Stimulated activated CD8-positive, alpha-beta memory T cell treated with anti-CD3 and anti-CD28 coated beads, Interleukin-12 subunit alpha, Interleukin-12 subunit beta, amount 100 ng/mL, for 4 hours (primary cell): Measurements from ENCODE around the gene PLBD2.

ENCODE experiments used
- DNase-seq: peaks from one replicate; pipeline ENCODE4 v3.0.0-alpha.2; 2020; ENCODE audit warnings: low read depth

The PLBD2 gene

GRCh38 chr12:113416091-113416754, 57.8 kb downstream of the PLBD2 start:
- DNase-seq, result no peak

DNA sequence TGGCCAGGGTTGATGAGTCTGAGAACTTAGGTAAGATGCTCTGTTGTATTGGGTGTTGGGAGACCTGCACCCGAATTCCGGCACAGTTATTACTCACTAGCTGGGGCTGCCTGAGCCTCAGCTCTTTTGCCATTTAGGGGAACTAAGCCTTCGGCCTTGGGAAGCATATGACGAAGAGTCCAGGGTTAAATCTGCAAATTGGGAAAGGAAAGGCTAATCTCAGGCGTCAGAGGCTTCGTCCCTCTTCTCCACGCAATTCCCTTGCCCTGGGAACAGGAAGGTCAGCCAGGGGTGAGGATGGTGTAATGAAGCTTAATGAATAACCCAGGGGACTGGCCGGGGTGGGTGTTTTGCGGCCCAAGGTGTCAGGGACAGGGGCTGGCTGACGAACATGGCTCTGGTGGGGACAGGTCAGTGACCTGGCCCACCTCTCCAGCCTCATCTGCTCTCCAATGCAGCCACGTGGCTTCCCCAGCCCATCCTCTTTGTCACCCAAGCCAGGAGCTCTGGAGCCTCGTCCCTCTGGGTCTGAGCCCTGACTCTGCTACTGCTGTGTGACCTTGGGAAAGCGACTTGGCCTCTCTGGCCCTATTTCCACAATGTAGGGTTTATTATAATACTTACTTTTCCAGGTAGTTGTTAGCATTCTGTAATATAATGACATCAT, 60.0 kb downstream of the PLBD2 start:
- no peak for DNase-seq

- no peak for DNase-seq
Observed at GRCh38 chr12:113420996-113421595, 62.7 kb downstream of the PLBD2 start.

GRCh38 chr12:113422030-113422885, 63.9 kb downstream of the PLBD2 start, which contains the start of gene SDSL:
Gene SDSL, plus strand, starts transcription at chr12:113422380. Its CDS starts 5,603 bp downstream, at chr12:113427983.
- DNase-seq, result no peak

DNA sequence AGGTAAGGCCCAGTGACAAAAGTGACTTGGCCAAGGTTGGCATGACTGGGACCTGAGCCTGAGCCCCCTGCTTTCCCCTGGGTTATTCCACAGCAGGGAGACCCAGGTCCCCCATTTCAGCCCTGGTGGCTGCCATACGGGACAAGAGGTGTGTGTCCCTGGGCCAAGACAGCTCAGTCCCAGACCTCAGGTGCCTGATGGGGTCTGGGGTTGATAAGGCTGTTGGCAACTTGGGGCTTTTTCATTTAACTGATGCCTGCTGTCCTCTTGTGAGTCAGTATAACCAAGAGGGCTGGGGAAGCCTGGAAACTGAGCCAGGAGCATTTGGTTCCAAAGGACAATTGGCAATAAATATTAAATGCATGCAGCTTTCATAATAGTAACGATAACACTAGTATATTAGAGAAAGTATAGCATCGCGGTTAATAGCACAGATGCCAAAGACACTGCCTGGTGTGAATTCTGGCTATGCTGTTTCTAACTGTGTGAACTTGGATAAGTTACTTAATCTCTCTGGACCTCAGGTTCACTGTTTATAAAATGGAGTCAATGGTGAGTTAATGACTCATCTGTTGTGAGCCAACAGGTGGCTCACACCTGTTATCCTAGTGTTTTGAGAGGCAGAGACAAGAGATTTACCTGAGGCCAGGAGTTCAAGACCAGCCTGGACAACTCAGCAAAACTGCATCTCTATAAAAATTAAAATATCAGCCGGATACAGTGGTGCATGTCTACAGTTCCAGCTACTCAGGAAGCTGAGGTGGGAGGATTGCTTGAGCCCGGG, 64.7 kb downstream of the PLBD2 start:
- DNase-seq, result no peak

DNA sequence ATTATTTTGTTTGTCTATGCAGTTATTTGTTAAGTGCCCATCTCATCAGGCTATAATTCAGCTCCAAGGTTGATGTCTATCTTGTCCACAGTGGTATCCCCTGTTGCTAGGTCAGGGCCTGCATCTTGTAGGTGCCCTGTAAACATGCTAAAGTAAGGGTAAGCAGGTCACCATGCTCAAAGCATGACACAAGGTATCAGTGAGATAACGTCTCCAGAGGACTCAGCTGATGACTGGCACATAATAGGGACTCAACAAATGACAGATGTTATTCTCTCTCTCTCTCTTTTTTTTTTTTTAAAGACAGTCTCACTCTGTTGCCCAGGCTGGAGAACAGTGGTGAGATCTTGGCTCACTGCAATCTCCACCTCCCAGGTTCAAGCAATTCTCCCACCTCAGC, 66.1 kb downstream of the PLBD2 start:
- no peak for DNase-seq

DNA sequence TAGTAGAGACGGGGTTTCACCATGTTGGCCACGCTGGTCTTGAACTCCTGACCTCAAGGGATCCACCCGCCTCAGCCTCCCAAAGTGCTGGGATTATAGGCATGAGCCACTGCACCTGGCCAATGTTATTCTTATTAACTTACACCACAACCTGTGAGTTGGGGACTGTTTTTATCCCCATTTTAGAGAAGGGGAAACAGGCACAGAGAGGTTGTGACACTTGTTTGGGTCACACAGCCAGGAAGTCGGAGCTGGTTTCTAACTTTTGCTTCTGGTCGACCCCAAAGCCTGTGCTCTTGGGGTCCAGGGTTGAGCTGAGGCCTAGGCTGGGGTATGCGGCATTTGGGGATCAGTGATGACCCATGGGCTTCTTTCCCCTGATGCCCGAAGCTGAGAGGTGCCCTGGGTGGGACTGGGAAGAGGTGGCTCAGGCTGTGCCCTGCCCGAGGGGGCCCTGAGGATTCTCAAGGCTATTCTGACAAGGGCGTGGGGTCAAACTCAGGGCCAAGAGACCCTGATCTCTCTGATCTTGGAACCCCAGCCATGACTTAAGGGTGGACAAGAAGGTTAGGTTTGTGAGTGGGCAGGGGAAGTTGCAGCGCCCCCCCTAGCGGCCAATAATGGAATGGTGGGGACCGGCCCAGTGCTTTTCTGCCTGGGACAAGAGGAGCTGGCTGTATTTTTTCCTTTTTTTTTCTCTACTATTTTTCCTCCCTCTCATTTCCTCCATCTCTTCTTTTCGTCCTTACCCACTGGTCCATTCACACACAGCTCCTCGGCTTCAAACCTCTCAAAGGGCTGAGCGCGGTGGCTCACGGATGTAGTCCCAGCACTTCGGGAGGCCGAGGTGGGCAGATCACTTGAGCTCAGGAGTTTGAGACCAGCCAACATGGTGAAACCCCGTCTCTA, 66.8 kb downstream of the PLBD2 start:
- DNase-seq, result no peak

DNA sequence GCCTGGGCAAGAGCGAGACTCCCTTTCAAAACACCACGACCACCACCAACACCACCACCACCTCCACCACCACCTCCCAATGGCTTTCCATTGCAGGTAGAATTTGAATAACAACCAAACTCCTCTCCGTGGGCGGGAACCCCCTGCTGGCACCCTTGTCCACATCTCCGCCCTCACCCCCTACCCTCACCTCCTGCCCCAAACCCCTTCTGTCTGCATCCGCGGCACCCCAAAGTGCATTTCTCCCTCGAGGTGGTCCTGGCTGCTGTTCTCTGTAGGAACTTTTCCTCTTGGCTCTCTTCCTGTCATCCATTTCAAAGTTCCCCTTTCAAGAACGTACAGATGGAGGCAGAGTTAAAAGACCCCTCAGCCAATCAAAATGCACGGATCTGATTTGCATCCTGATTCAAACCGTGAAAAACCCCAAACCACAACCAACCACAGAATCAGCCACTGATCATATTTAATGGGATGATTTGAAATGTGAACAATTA, 67.6 kb downstream of the PLBD2 start:
- no peak for DNase-seq

GRCh38 chr12:113427882-113428281, 69.5 kb downstream of the PLBD2 start:
- no peak for DNase-seq

GRCh38 chr12:113428482-113428881, 70.1 kb downstream of the PLBD2 start:
- DNase-seq, result no peak

GRCh38 chr12:113432986-113433385, 74.6 kb downstream of the PLBD2 start:
- DNase-seq, result no peak

DNA sequence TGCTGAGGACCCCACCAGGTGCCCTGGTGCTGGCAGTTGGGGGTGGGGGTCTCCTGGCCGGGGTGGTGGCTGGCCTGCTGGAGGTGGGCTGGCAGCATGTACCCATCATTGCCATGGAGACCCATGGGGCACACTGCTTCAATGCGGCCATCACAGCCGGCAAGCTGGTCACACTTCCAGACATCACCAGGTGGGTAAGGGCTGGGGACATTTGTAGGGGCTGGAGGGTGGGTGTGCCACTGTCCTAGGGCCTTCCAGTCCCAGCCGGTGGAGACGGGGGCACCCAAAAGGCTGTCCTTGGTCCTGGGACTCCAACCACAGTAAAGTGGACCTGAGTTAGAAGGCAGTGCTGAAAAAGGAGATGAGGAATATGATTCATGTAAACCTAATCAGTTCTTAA, 77.0 kb downstream of the PLBD2 start:
- DNase-seq, result no peak

- no peak for DNase-seq
Observed at GRCh38 chr12:113436586-113436985, 78.2 kb downstream of the PLBD2 start.

GRCh38 chr12:113436993-113437728, 78.8 kb downstream of the PLBD2 start:
- no peak for DNase-seq

DNA sequence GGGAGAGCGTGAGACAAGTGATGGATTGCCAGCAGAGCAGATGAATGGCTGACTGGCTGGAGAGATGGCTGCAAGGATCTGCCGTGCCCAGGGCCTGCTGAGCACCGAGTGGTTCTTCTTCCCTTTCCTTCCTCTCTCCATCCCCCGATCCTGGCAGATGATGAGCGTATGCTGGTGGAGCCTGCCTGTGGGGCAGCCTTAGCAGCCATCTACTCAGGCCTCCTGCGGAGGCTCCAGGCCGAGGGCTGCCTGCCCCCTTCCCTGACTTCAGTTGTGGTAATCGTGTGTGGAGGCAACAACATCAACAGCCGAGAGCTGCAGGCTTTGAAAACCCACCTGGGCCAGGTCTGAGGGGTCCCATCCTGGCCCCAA, 79.3 kb downstream of the PLBD2 start:
- no peak for DNase-seq

GRCh38 chr12:113438523-113439300, 80.3 kb downstream of the PLBD2 start:
- DNase-seq, result no peak

GRCh38 chr12:113439301-113439597, 80.9 kb downstream of the PLBD2 start:
- no peak for DNase-seq

GRCh38 chr12:113439606-113440030, 81.2 kb downstream of the PLBD2 start:
- DNase-seq, result no peak

DNA sequence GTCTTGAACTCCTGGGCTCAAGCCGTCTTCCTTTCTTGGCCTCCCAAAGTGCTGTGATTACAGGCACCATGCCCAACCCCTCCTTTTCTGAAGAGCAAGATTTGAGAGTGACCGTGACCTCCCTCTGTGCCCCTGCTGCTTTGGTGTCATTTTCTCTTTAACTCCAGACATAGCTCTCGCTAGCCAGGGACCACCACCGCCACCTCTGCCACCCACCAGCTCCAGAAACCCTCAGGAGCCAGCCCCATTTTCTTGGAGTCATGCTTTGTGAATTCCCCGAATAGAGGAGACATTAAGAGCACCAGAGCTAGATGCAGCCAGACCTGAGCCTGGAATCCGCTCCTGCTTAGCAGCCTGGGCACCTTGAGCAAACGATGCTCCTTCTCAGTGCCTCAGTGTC, 81.9 kb downstream of the PLBD2 start:
- DNase-seq, result no peak
